ENCODE data around the gene PRR16.

The PRR16 gene

GRCh38 chr5:120518581-120518980 lies 54.5 kb downstream of the PRR16 start:
- no peak for DNase-seq

- no peak for DNase-seq
Measured at GRCh38 chr5:120527251-120527650, 63.2 kb downstream of the PRR16 start.

- DNase-seq = no peak
Measured at GRCh38 chr5:120528609-120529008, 64.5 kb downstream of the PRR16 start.

- no peak for DNase-seq
Measured at GRCh38 chr5:120529386-120529785, 65.3 kb downstream of the PRR16 start.

GRCh38 chr5:120531215-120531614 lies 67.1 kb downstream of the PRR16 start:
- no peak for DNase-seq

GRCh38 chr5:120532835-120533234 lies 68.7 kb downstream of the PRR16 start:
- no peak for DNase-seq

- no peak for DNase-seq
Measured at GRCh38 chr5:120533581-120533980, 69.5 kb downstream of the PRR16 start.

GRCh38 chr5:120535900-120536299 lies 71.8 kb downstream of the PRR16 start:
- DNase-seq = no peak

GRCh38 chr5:120538149-120538548 lies 74.0 kb downstream of the PRR16 start:
- DNase-seq = no peak

- no peak for DNase-seq
Measured at GRCh38 chr5:120538644-120539043, 74.5 kb downstream of the PRR16 start.

- DNase-seq = no peak
Measured at GRCh38 chr5:120539471-120539870, 75.4 kb downstream of the PRR16 start.

- no peak for DNase-seq
Measured at GRCh38 chr5:120540097-120540496, 76.0 kb downstream of the PRR16 start.

- DNase-seq = no peak
Measured at GRCh38 chr5:120544043-120544442, 79.9 kb downstream of the PRR16 start.

GRCh38 chr5:120545007-120545406 lies 80.9 kb downstream of the PRR16 start:
- DNase-seq = no peak

- no peak for DNase-seq
Measured at GRCh38 chr5:120545951-120546350, 81.9 kb downstream of the PRR16 start.

- no peak for DNase-seq
Measured at GRCh38 chr5:120546922-120547321, 82.8 kb downstream of the PRR16 start.

GRCh38 chr5:120550358-120550757 lies 86.3 kb downstream of the PRR16 start:
- no peak for DNase-seq

- no peak for DNase-seq
Measured at GRCh38 chr5:120552638-120553037, 88.5 kb downstream of the PRR16 start.

GRCh38 chr5:120555345-120555744 lies 91.2 kb downstream of the PRR16 start:
- no peak for DNase-seq

GRCh38 chr5:120564013-120564412 lies 99.9 kb downstream of the PRR16 start:
- no peak for DNase-seq

- DNase-seq = no peak
Measured at GRCh38 chr5:120567066-120567465, 103.0 kb downstream of the PRR16 start.

GRCh38 chr5:120567921-120568320 lies 103.8 kb downstream of the PRR16 start:
- no peak for DNase-seq

GRCh38 chr5:120568711-120569110 lies 104.6 kb downstream of the PRR16 start:
- DNase-seq = no peak

- no peak for DNase-seq
Measured at GRCh38 chr5:120576588-120576987, 112.5 kb downstream of the PRR16 start.

GRCh38 chr5:120582635-120583034 lies 118.5 kb downstream of the PRR16 start:
- DNase-seq = no peak

GRCh38 chr5:120586646-120587045 lies 122.5 kb downstream of the PRR16 start:
- DNase-seq = no peak

Data from stimulated activated CD4-positive, alpha-beta T cell treated with anti-CD3 and anti-CD28 coated beads, Interleukin-12 subunit alpha, Interleukin-12 subunit beta, amount 100 ng/mL, for 4 hours (primary cell).